ENCODE results near the gene MPPED2. TPM values are rescaled to one million over a fixed set of nuclear protein-coding genes. Genes with fewer than 3 reads are reported as not detected.
A peak's percentile ranks its signal among the peaks of the same experiment; 100 is the strongest.

Gene MPPED2
- total RNA-seq, 1 experiment from 2014 or later = 9.8 TPM

DNA sequence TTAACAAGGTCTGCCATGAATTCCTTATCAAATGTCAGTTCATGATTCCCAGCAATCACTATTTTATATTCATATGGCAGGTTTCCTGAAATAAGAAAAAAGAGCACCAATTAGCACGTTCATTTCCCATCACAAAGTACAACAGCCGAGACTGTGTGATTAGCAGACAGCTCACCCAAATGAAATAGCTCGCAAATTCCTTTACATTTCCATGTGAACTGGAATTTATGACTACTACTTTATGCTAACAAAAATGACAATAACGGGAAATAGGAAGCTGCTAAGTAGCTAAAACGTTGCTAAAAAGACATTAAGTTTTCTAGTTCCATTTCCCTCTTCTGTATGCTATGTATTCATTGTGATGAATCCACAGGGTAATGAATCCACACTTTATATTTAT is 90.7 kb downstream of the MPPED2 start:
- H3K27me3 ChIP-seq = no peaks in the 10 kb centered on the region
- H3K4me1 ChIP-seq = peaks cover 3% of the 10 kb centered on the region; the same call in 1 of the 2 replicates
- DNase-seq = no peak
- no peak overlapping the region for H3K4me3 ChIP-seq
- H3K9me3 ChIP-seq (replicated peaks) = no peaks in the 10 kb centered on the region
- no peaks in the 10 kb centered on the region for H3K36me3 ChIP-seq
- no peak overlapping the region for H3K27ac ChIP-seq

GRCh38 chr11:30489511-30489910 is 96.6 kb downstream of the MPPED2 start:
- Histone ChIP-seq H3K4me1 (peaks cover 17% of the 10 kb centered on the region), H3K27ac (no peak overlapping the region), H3K36me3 (no peaks in the 10 kb centered on the region), H3K27me3 (no peaks in the 10 kb centered on the region), H3K9me3 (replicated peaks) (no peaks in the 10 kb centered on the region), H3K4me3 (no peak overlapping the region)
- DNase-seq = no peak

GRCh38 chr11:30489076-30489475 is 97.1 kb downstream of the MPPED2 start:
- no peak for DNase-seq
- Histone ChIP-seq H3K27ac (no peak overlapping the region), H3K4me3 (no peak overlapping the region), H3K4me1 (peaks cover 17% of the 10 kb centered on the region), H3K27me3 (no peaks in the 10 kb centered on the region), H3K9me3 (replicated peaks) (no peaks in the 10 kb centered on the region), H3K36me3 (no peaks in the 10 kb centered on the region)

GRCh38 chr11:30488304-30488998 is 97.7 kb downstream of the MPPED2 start:
- Histone ChIP-seq H3K9me3 (replicated peaks) (no peaks in the 10 kb centered on the region), H3K4me1 (peaks cover 14% of the 10 kb centered on the region), H3K27ac (no peak overlapping the region), H3K36me3 (no peaks in the 10 kb centered on the region), H3K27me3 (no peaks in the 10 kb centered on the region), H3K4me3 (peak overlapping the region; percentile 34)
- peak; percentile 68 to 91 for DNase-seq

DNA sequence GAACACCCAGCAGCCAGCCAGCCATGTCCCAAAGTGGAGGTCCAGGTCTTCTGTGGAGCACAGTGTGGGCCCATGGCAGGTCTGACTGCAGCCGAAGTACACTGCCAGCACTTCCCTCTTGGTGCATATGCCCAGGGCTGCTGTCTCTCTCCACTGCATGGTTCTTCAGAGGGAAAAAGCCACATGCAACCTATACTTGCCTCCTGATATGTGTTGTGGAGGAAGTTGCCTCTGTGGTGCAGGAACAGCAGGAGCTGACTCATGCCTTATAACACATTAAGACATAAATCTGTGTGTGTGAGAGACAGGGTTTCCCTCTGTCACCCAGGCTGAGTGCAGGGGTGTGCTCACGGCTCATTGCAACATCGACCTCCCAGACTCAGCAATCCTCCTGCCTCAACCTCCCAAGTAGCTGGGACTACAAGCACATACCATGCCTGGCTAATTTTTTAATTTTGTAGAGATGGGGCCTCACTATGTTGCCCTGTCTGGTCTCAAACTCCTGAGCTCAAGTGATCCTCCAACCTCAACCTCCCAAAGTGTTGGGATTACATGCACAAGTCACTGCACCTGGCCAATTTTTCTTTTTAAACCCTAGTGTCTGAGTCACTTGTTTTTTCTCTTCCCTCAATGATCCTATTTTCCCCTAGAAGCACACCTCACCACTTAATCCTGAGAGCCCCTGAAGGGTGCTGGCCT is 98.8 kb downstream of the MPPED2 start:
- peaks cover 14% of the 10 kb centered on the region for H3K4me1 ChIP-seq
- H3K9me3 ChIP-seq (replicated peaks) = no peaks in the 10 kb centered on the region
- no peak overlapping the region for H3K27ac ChIP-seq
- no peaks in the 10 kb centered on the region for H3K27me3 ChIP-seq
- no peak overlapping the region for H3K4me3 ChIP-seq
- no peaks in the 10 kb centered on the region for H3K36me3 ChIP-seq
- no peak for DNase-seq

DNA sequence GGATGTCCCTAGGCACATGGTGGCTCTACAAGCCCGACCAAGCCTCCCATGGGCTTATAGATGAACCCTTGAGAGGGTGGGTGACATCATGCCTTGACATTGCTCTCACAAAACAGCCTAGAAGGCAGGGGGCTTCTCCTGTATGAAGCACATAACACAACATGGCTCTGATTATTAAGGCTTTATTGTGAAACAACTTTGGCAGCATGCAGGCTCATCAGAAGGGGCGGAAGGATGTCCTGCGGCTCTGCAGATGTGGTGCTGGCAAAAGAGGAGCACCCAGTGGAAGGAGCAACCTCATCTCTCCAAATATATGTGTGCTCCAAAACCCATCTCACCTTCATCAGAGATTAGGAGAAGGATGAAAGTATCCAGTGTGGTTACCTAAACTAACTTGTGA is 100.4 kb downstream of the MPPED2 start:
- Histone ChIP-seq H3K4me3 (no peak overlapping the region), H3K27me3 (no peaks in the 10 kb centered on the region), H3K27ac (no peak overlapping the region), H3K36me3 (no peaks in the 10 kb centered on the region), H3K9me3 (replicated peaks) (no peaks in the 10 kb centered on the region), H3K4me1 (peaks cover 14% of the 10 kb centered on the region)
- DNase-seq = no peak

GRCh38 chr11:30485222-30485621 is 100.9 kb downstream of the MPPED2 start:
- Histone ChIP-seq H3K9me3 (replicated peaks) (no peaks in the 10 kb centered on the region), H3K27ac (no peak overlapping the region), H3K36me3 (no peaks in the 10 kb centered on the region), H3K4me3 (no peak overlapping the region), H3K4me1 (peaks cover 14% of the 10 kb centered on the region), H3K27me3 (no peaks in the 10 kb centered on the region)
- no peak for DNase-seq

GRCh38 chr11:30483056-30483455 is 103.1 kb downstream of the MPPED2 start:
- no peak overlapping the region for H3K4me3 ChIP-seq
- H3K4me1 ChIP-seq = peaks cover 1% of the 10 kb centered on the region
- H3K36me3 ChIP-seq = no peaks in the 10 kb centered on the region
- no peaks in the 10 kb centered on the region for H3K9me3 ChIP-seq (replicated peaks)
- no peak overlapping the region for H3K27ac ChIP-seq
- no peak for DNase-seq
- H3K27me3 ChIP-seq = no peaks in the 10 kb centered on the region

GRCh38 chr11:30481796-30482195 is 104.4 kb downstream of the MPPED2 start:
- Histone ChIP-seq H3K9me3 (replicated peaks) (no peaks in the 10 kb centered on the region), H3K27ac (no peak overlapping the region), H3K27me3 (no peaks in the 10 kb centered on the region), H3K36me3 (peaks cover 2% of the 10 kb centered on the region; the same call in 1 of the 2 replicates), H3K4me1 (no peaks in the 10 kb centered on the region), H3K4me3 (no peak overlapping the region)
- DNase-seq = no peak

GRCh38 chr11:30481330-30481729 is 104.8 kb downstream of the MPPED2 start:
- H3K4me3 ChIP-seq = no peak overlapping the region
- H3K4me1 ChIP-seq = no peaks in the 10 kb centered on the region
- H3K9me3 ChIP-seq (replicated peaks) = no peaks in the 10 kb centered on the region
- DNase-seq = no peak
- H3K27ac ChIP-seq = no peak overlapping the region
- peaks cover 2% of the 10 kb centered on the region; the same call in 1 of the 2 replicates for H3K36me3 ChIP-seq
- H3K27me3 ChIP-seq = no peaks in the 10 kb centered on the region

GRCh38 chr11:30479899-30480298 is 106.3 kb downstream of the MPPED2 start:
- Histone ChIP-seq H3K4me1 (no peaks in the 10 kb centered on the region), H3K27ac (no peak overlapping the region), H3K4me3 (no peak overlapping the region), H3K27me3 (no peaks in the 10 kb centered on the region), H3K36me3 (peaks cover 2% of the 10 kb centered on the region; the same call in 1 of the 2 replicates), H3K9me3 (replicated peaks) (no peaks in the 10 kb centered on the region)
- DNase-seq = no peak

GRCh38 chr11:30478923-30479322 is 107.2 kb downstream of the MPPED2 start:
- no peaks in the 10 kb centered on the region for H3K4me1 ChIP-seq
- no peaks in the 10 kb centered on the region for H3K27me3 ChIP-seq
- no peaks in the 10 kb centered on the region for H3K9me3 ChIP-seq (replicated peaks)
- no peak for DNase-seq
- H3K4me3 ChIP-seq = no peak overlapping the region
- peaks cover 2% of the 10 kb centered on the region; the same call in 1 of the 2 replicates for H3K36me3 ChIP-seq
- no peak overlapping the region for H3K27ac ChIP-seq

DNA sequence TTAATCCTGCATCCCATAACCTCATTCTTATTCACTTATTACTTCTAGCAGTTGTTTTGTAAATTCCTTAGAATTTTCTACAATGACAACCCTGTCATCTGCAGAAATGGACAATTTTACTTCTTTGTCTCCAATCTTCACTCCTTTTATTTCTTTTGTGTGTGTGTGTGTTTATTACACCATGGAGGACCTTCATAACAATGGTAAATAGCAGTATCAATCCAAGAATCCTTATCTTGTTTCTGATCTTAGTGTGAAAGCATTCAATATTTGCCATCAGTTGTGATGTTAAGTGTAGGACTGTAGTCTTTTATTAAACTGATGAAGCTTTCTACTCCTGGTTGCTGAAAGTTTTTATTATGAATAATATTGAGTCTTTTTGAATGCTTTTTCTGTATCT is 109.1 kb downstream of the MPPED2 start:
- H3K27ac ChIP-seq = no peak overlapping the region
- no peaks in the 10 kb centered on the region for H3K4me1 ChIP-seq
- H3K9me3 ChIP-seq (replicated peaks) = no peaks in the 10 kb centered on the region
- H3K4me3 ChIP-seq = no peak overlapping the region
- no peak for DNase-seq
- H3K27me3 ChIP-seq = no peaks in the 10 kb centered on the region
- H3K36me3 ChIP-seq = peaks cover 2% of the 10 kb centered on the region; the same call in 1 of the 2 replicates

DNA sequence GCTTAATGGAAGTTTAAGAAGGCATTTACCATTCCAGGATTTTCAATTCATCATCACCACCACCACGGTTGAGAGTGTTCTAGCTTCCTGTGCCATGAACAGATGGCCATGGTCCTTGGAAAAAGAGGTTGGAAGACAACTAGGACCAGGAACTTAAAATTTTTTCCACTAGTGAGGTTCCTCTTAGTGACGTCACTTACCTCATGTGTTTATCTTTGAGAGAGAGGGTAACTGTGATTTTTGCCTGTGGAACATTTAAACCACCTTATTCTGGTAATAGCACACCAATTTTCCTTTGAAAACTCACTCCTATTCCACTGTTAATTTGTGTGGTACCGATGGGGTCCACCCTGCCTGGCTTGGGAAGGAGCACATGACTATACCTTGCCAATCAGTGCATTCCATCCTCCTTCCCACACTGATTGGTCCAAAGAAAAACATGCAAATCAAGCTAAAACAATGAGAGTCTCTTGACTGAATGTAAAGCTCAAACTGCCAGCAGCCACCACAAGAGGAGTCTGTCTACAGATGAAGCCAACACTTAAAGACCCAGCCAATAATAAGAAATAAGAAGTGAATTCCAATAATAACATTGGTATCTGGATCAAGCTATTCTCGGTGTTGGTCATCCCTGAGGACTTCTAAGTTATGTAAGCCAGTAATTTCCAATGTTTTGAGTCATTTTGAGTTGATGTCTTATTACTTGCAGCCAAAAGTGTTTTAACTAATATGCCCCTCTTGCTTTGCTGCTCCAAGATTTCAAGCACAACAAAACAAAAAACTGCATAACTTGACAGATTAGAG is 111.8 kb downstream of the MPPED2 start:
- Histone ChIP-seq H3K27me3 (no peaks in the 10 kb centered on the region), H3K27ac (no peak overlapping the region), H3K9me3 (replicated peaks) (no peaks in the 10 kb centered on the region), H3K4me3 (no peak overlapping the region), H3K36me3 (peaks cover 2% of the 10 kb centered on the region; the same call in 1 of the 2 replicates), H3K4me1 (peaks cover 11% of the 10 kb centered on the region)
- DNase-seq = no peak

DNA sequence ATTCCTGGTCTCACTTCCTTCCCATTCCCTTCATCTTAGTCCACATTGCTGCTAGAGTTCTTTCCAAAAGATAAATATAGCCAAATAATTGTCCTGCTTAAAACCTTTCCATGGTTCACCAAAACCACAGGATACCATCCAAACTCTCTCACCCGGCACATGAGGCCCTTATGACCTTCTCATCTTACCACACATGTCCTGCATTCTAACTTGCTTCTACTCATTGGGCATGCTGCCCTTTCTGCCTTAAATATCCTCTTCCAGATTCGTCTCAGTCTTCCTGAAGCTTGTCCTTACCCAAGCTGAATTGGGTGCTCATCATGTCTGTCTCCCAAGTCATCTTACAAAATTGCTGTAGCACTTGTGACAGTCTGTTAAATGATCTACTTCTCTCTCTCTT is 114.9 kb downstream of the MPPED2 start:
- H3K4me3 ChIP-seq = no peak overlapping the region
- DNase-seq = peak in 1 of 2 experiments; percentile 32
- H3K36me3 ChIP-seq = no peaks in the 10 kb centered on the region

More for the DNA sequence above, 114.9 kb downstream of the MPPED2 start:
- H3K27ac ChIP-seq = no peak overlapping the region
- H3K27me3 ChIP-seq = no peaks in the 10 kb centered on the region
- no peaks in the 10 kb centered on the region for H3K9me3 ChIP-seq (replicated peaks)
- H3K4me1 ChIP-seq = peaks cover 11% of the 10 kb centered on the region

Measured in SJCRH30 (cell line).